Measurements from ENCODE around the gene TRIM22.
"Not testable (repeated sequence)": the region's sequence is repeated elsewhere in the genome, so short reads cannot be mapped to it uniquely, and the experiment has no call there.

The TRIM22 gene

GRCh38 chr11:5691238-5691963, 1.8 kb downstream of the TRIM22 start:
- DNase-seq (ENCODE audit: low spot score) = not testable (repeated sequence)

- peak; percentile 29 for DNase-seq (ENCODE audit: low spot score)
Observed at GRCh38 chr11:5691964-5692361, 2.4 kb downstream of the TRIM22 start.

- no peak for DNase-seq (ENCODE audit: low spot score)
Observed at GRCh38 chr11:5694642-5695041, 5.1 kb downstream of the TRIM22 start.

GRCh38 chr11:5695580-5695979, 6.0 kb downstream of the TRIM22 start:
- DNase-seq (ENCODE audit: low spot score) = no peak

GRCh38 chr11:5696210-5696609, 6.6 kb downstream of the TRIM22 start:
- DNase-seq (ENCODE audit: low spot score) = no peak

- DNase-seq (ENCODE audit: low spot score) = no peak
Observed at GRCh38 chr11:5698281-5698680, 8.7 kb downstream of the TRIM22 start.

- DNase-seq (ENCODE audit: low spot score) = no peak
Observed at GRCh38 chr11:5700421-5701054, 10.9 kb downstream of the TRIM22 start.

GRCh38 chr11:5701055-5701577, 11.5 kb downstream of the TRIM22 start:
- no peak for DNase-seq (ENCODE audit: low spot score)

- no peak for DNase-seq (ENCODE audit: low spot score)
Observed at GRCh38 chr11:5703741-5704536, 14.3 kb downstream of the TRIM22 start.

GRCh38 chr11:5705688-5706087, 16.1 kb downstream of the TRIM22 start:
- DNase-seq (ENCODE audit: low spot score) = no peak

GRCh38 chr11:5712507-5712906, 22.9 kb downstream of the TRIM22 start:
- DNase-seq (ENCODE audit: low spot score) = peak; percentile 24

- DNase-seq (ENCODE audit: low spot score) = no peak
Observed at GRCh38 chr11:5713695-5714094, 24.1 kb downstream of the TRIM22 start.

- not testable (repeated sequence) for DNase-seq (ENCODE audit: low spot score)
Observed at GRCh38 chr11:5716518-5716917, 26.9 kb downstream of the TRIM22 start.

GRCh38 chr11:5719703-5720495, 30.3 kb downstream of the TRIM22 start:
- no peak for DNase-seq (ENCODE audit: low spot score)

- DNase-seq (ENCODE audit: low spot score) = no peak
Observed at GRCh38 chr11:5722622-5723021, 33.0 kb downstream of the TRIM22 start.

GRCh38 chr11:5726351-5726750, 36.8 kb downstream of the TRIM22 start:
- no peak for DNase-seq (ENCODE audit: low spot score)

- no peak for DNase-seq (ENCODE audit: low spot score)
Observed at GRCh38 chr11:5727691-5728090, 38.1 kb downstream of the TRIM22 start.

- no peak for DNase-seq (ENCODE audit: low spot score)
Observed at GRCh38 chr11:5736396-5736795, 46.8 kb downstream of the TRIM22 start, which contains the start of gene OR56B1. TSS of gene OR56B1 (plus strand) at chr11:5736448. CDS start at chr11:5736517, 69 bp downstream.

GRCh38 chr11:5737091-5737490, 47.5 kb downstream of the TRIM22 start:
- DNase-seq (ENCODE audit: low spot score) = no peak

- no peak for DNase-seq (ENCODE audit: low spot score)
Observed at GRCh38 chr11:5737670-5738392, 48.2 kb downstream of the TRIM22 start.

GRCh38 chr11:5738431-5738830, 48.8 kb downstream of the TRIM22 start:
- DNase-seq (ENCODE audit: low spot score) = no peak
